HG03439 (cell line): ENCODE measurements around the gene MED13.
"Not testable (repeated sequence)": the region's sequence is repeated elsewhere in the genome, so short reads cannot be mapped to it uniquely, and the experiment has no call there.

Source experiments
- ATAC-seq: cut with Tn5 transposase; IDR thresholded peaks from one replicate; pipeline ENCODE4 v1.9.1; 2021; ENCODE audit warnings: mild to moderate bottlenecking, moderate library complexity; ENCODE audit not compliant: unreplicated experiment

Gene MED13

GRCh38 chr17:62089334-62089733, 24.3 kb upstream of the MED13 start:
- ATAC-seq: no peak

- no peak for ATAC-seq
Measured at GRCh38 chr17:62086737-62087136, 21.7 kb upstream of the MED13 start.

- no peak for ATAC-seq
Measured at GRCh38 chr17:62085511-62086408, 20.7 kb upstream of the MED13 start.

GRCh38 chr17:62084585-62084984, 19.5 kb upstream of the MED13 start:
- no peak for ATAC-seq

- no peak for ATAC-seq
Measured at GRCh38 chr17:62083651-62084050, 18.6 kb upstream of the MED13 start.

- ATAC-seq: no peak
Measured at GRCh38 chr17:62080647-62081046, 15.6 kb upstream of the MED13 start.

- no peak for ATAC-seq
Measured at GRCh38 chr17:62078009-62078408, 12.9 kb upstream of the MED13 start.

GRCh38 chr17:62076864-62077788, 12.0 kb upstream of the MED13 start:
- ATAC-seq: no peak

GRCh38 chr17:62075308-62075815, 10.3 kb upstream of the MED13 start:
- ATAC-seq: no peak

GRCh38 chr17:62073993-62074392, 8.9 kb upstream of the MED13 start:
- no peak for ATAC-seq

- not testable (repeated sequence) for ATAC-seq
Measured at GRCh38 chr17:62072855-62073254, 7.8 kb upstream of the MED13 start.

GRCh38 chr17:62070900-62071299, 5.8 kb upstream of the MED13 start:
- ATAC-seq: no peak

- no peak for ATAC-seq
Measured at GRCh38 chr17:62067165-62068145, 2.4 kb upstream of the MED13 start.

- peak; percentile 88 for ATAC-seq
Measured at GRCh38 chr17:62065611-62066468, 762 bp upstream of the MED13 start.

GRCh38 chr17:62064029-62064790, 868 bp downstream of the MED13 start:
- no peak for ATAC-seq

- ATAC-seq: no peak
Measured at GRCh38 chr17:62062944-62063343, 2.1 kb downstream of the MED13 start.

GRCh38 chr17:62062302-62062701, 2.8 kb downstream of the MED13 start:
- no peak for ATAC-seq

GRCh38 chr17:62059414-62059813, 5.7 kb downstream of the MED13 start:
- ATAC-seq: no peak

GRCh38 chr17:62058611-62059010, 6.5 kb downstream of the MED13 start:
- ATAC-seq: no peak
